A673 (cell line): ENCODE data around the gene PPP1R37. TPM values are rescaled to one million over a fixed set of nuclear protein-coding genes. Genes with fewer than 3 reads are reported as not detected.

Experiments
- BruUV-seq: library from RNA; stranded (reverse); fragments of 400-500 nt; replicated peaks from 2 replicates; lab custom pipeline; 2021; lab: Mats Ljungman, UMichigan
- CTCF ChIA-PET: fragments of 300-600 bp; sonication (Branson Sonifier 250); formaldehyde crosslinking; loops from one replicate; lab custom pipeline; 2022; ENCODE audit warnings: antibody characterized with exemption; lab: Charles Lee
- POLR2A ChIA-PET: fragments of 300-600 bp; sonication (Branson Sonifier 250); formaldehyde crosslinking; loops from one replicate; lab custom pipeline; 2022; ENCODE audit warnings: antibody characterized with exemption; ENCODE audit not compliant: low non-redundant PET; lab: Charles Lee
- DNase-seq: peaks from one replicate; pipeline ENCODE4 v3.0.0-alpha.2; 2015; ENCODE audit warnings: low spot score
- H3K27ac ChIP-seq: fragments of 200-600 bp; sonication (generic); 2 replicates; pipeline ENCODE4 v1.5.1; 2016; ENCODE audit warnings: mixed run types, low read depth, mild to moderate bottlenecking, mixed read lengths, antibody characterized with exemption, low read length; ENCODE audit not compliant: poor library complexity, severe bottlenecking
- H3K27me3 ChIP-seq: fragments of 200-600 bp; sonication (generic); replicated peaks from 2 replicates; pipeline ENCODE4 v1.6.1; 2017; ENCODE audit warnings: mixed run types, low read depth, mild to moderate bottlenecking, mixed read lengths, antibody characterized with exemption, low read length; ENCODE audit not compliant: insufficient read depth, poor library complexity
- H3K36me3 ChIP-seq: fragments of 200-600 bp; sonication (generic); 2 replicates; pipeline ENCODE4 v1.6.1; 2016; ENCODE audit warnings: mixed run types, mild to moderate bottlenecking, mixed read lengths, antibody characterized with exemption, low read length; ENCODE audit not compliant: insufficient read depth, poor library complexity, severe bottlenecking
- H3K4me1 ChIP-seq: fragments of 200-600 bp; sonication (generic); 2 replicates; pipeline ENCODE4 v1.6.1; 2017; ENCODE audit warnings: mixed run types, mild to moderate bottlenecking, mixed read lengths, antibody characterized with exemption, low read length; ENCODE audit not compliant: insufficient read depth, poor library complexity, severe bottlenecking
- H3K4me3 ChIP-seq: fragments of 200-600 bp; sonication (generic); 2 replicates; pipeline ENCODE4 v1.5.1; 2016; ENCODE audit warnings: low read depth, mixed run types, mild to moderate bottlenecking, mixed read lengths, low read length; ENCODE audit not compliant: poor library complexity, severe bottlenecking
- H3K9me3 ChIP-seq: fragments of 200-600 bp; sonication (generic); 2 replicates; pipeline ENCODE4 v1.6.1; 2016; ENCODE audit warnings: mixed run types, low read depth, mild to moderate bottlenecking, mixed read lengths, antibody characterized with exemption, low read length; ENCODE audit not compliant: poor library complexity, severe bottlenecking
- CTCF ChIP-seq: fragments of 300-800, 200-600 bp; sonication (generic); conservative IDR thresholded peaks from 2 replicates; pipeline ENCODE4 v1.5.1; 2017; ENCODE audit warnings: low read depth, mild to moderate bottlenecking, antibody characterized with exemption, low read length, moderate library complexity, mixed read lengths
- EZH2 ChIP-seq: fragments of 200-600 bp; sonication (generic); IDR thresholded peaks from 2 replicates; pipeline ENCODE4 v1.6.1; 2017; ENCODE audit warnings: borderline replicate concordance, low read depth, mild to moderate bottlenecking, mixed read lengths, antibody characterized with exemption, low read length; ENCODE audit not compliant: poor library complexity, severe bottlenecking
- intact Hi-C: fragments of 100-400 bp; cut with micrococcal nuclease; formaldehyde crosslinking; loops from one replicate; pipeline ENCODE4 v1.10.0; 2022; ENCODE audit not compliant: unreplicated experiment
- total RNA-seq: library from RNA; stranded (reverse); gene quantifications from 2 replicates; pipeline ENCODE4 v1.2.3, GENCODE V29; 2021

The PPP1R37 gene
- total RNA-seq, 1 experiment from 2014 or later = 34.0 TPM

GRCh38 chr19:45144431-45145269 is 51.7 kb downstream of the PPP1R37 start:
- H3K4me1 ChIP-seq = no peaks in the 10 kb centered on the region
- no peak for DNase-seq
- intact Hi-C loops = no loop called here
- peaks cover 13% of the 10 kb centered on the region for H3K36me3 ChIP-seq
- no peaks in the 10 kb centered on the region for H3K27me3 ChIP-seq
- no peak overlapping the region for H3K4me3 ChIP-seq
- no peak for TF ChIP-seq EZH2
- no peak for TF ChIP-seq CTCF
- BruUV-seq = no TSS peak
- CTCF ChIA-PET = no interaction called here
- no peak overlapping the region for H3K27ac ChIP-seq
- H3K9me3 ChIP-seq = no peaks in the 10 kb centered on the region
- POLR2A ChIA-PET = no interaction called here

GRCh38 chr19:45145270-45146189 is 52.6 kb downstream of the PPP1R37 start:
- BruUV-seq = no TSS peak
- no peak overlapping the region for H3K27ac ChIP-seq
- intact Hi-C loops = no loop called here
- POLR2A ChIA-PET = no interaction called here
- no peak for DNase-seq
- peaks cover 13% of the 10 kb centered on the region for H3K36me3 ChIP-seq
- TF ChIP-seq EZH2 (no peak), CTCF (no peak)
- H3K4me3 ChIP-seq = no peak overlapping the region
- H3K9me3 ChIP-seq = no peaks in the 10 kb centered on the region
- CTCF ChIA-PET = no interaction called here
- H3K27me3 ChIP-seq = no peaks in the 10 kb centered on the region
- no peaks in the 10 kb centered on the region for H3K4me1 ChIP-seq

- no peaks in the 10 kb centered on the region for H3K4me1 ChIP-seq
- no peak overlapping the region for H3K4me3 ChIP-seq
- no peaks in the 10 kb centered on the region for H3K9me3 ChIP-seq
- peaks cover 13% of the 10 kb centered on the region for H3K36me3 ChIP-seq
- ChIA-PET POLR2A (interaction anchor here (0.6 kb wide), 1 partner anchor 17 kb away, joined by 3 read pairs; no protein-coding TSS in a partner anchor), CTCF (no interaction called here)
- BruUV-seq = no TSS peak
- DNase-seq = no peak
- H3K27me3 ChIP-seq = no peaks in the 10 kb centered on the region
- TF ChIP-seq EZH2 (no peak), CTCF (no peak)
- no peak overlapping the region for H3K27ac ChIP-seq
- intact Hi-C loops = no loop called here
These were observed 53.3 kb downstream of the PPP1R37 start for GRCh38 chr19:45146251-45146650.
